Measurements from ENCODE around the gene VPS52.
"Not testable (repeated sequence)": the region's sequence is repeated elsewhere in the genome, so short reads cannot be mapped to it uniquely, and the experiment has no call there.

Gene VPS52

GRCh38 chr6:33250731-33251130 is 20.9 kb downstream of the VPS52 start:
- no peak for DNase-seq (ENCODE audit: low read depth, low spot score)

GRCh38 chr6:33249732-33250630 is 21.7 kb downstream of the VPS52 start:
- DNase-seq (ENCODE audit: low read depth, low spot score), result no peak

DNA sequence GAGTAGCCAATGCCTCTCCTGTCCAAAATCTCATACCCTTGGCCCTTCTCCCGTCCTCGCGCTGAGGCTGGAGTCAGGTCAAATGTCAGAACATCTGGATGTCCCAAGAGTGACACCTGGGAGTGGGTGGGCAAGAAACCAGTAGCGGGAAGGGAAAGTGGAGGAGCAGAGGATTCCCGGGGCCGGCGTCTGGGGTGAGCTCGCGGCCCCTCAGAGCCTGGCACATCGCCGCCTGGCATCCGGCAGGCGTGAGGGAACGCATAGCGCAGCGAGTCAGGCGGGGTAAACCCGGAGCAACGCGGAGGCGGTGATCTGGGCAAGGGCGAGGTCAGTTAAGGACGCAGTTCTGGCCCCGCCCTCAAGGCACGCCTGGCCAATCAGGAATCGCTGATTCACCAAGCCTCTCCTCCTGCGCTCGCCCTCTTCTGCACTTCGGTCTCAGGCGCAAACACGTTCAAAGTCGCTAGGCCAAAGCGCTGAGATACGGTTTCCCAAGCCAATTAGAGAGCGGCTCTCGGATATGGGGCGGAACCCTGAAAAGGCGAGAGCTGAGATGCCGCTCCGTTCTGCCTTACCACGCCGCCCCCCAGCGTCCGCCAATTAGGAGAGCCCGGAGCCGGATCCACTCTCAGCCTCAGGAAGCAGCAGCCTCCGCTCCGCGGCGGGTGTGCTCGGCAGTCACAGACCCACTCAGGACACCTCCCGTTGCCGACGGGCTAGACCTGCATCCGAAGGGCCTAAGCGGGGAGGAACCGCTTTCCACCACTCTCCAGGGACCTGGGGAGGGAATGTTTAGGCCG is 22.5 kb downstream of the VPS52 start:
- peak; percentile 97 for DNase-seq (ENCODE audit: low read depth, low spot score)

DNA sequence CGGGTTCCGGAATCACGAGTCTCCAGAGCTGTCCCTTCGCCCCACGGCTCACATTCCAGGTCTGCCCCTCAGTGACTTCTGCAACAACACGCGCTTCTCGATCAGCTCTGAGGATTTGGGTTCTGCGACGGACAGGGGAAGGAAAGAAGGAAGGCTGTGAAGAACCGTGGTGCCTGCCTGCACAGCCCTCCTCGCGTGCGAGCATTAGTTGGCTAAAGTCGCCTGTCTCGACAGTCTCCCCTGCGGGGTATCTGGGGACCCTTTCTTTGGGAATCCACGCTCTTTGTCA is 23.1 kb downstream of the VPS52 start:
- no peak for DNase-seq (ENCODE audit: low read depth, low spot score)

DNA sequence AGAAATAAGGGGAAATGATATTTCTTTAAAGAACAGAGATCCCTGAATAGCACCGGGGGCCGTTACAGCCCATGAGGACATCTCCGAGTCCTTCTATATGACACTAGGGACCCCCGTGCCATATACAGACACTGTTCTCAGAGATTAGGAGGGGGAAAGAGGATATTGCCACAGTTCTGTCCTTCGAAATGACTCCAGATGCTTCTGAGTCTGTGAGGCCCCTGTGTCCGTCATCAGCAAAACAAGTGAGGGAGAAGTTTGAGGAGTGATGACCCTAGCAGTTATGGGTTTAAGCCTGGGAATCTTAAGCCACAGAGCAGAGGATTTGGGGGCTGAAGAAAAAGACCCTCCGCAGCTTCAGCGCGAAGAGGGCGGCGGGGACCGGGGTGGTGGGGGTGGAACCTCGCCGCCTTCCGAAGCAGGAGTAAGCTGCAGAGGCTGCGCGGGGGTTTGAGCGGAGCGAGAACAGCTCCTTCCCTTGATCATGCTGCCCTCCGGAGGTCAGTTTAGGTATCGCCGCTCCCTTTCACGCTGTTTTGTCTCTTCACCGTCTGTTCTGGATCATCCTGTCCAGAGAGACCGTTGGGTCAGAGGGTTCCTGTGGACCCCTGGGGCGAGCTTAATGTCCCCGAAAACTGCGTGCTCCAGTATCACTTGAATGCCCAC is 23.6 kb downstream of the VPS52 start:
- DNase-seq (ENCODE audit: low read depth, low spot score), result peak; percentile 60

DNA sequence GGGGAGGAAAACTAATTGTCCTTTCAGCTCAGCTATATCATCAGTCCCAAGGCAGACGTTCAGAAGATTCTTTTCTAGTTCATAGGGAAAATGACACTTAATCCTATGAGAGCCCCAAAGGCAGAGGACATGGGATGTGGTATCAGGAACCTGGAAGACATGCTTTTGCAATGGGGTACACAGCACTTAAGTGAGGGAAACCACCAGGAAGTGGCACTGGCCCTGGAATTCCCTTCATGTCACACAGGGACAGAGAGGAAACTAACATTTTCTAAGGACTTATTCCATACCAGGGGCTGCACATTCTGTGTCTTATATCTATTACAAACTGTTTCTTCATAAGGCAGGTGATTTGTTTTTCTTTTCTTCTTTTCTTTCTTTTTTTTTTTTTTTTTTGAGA is 28.2 kb downstream of the VPS52 start:
- DNase-seq (ENCODE audit: low read depth, low spot score), result no peak

GRCh38 chr6:33241968-33242367 is 29.7 kb downstream of the VPS52 start:
- no peak for DNase-seq (ENCODE audit: low read depth, low spot score)

- no peak for DNase-seq (ENCODE audit: low read depth, low spot score)
Observed at GRCh38 chr6:33237741-33238140, 33.9 kb downstream of the VPS52 start.

DNA sequence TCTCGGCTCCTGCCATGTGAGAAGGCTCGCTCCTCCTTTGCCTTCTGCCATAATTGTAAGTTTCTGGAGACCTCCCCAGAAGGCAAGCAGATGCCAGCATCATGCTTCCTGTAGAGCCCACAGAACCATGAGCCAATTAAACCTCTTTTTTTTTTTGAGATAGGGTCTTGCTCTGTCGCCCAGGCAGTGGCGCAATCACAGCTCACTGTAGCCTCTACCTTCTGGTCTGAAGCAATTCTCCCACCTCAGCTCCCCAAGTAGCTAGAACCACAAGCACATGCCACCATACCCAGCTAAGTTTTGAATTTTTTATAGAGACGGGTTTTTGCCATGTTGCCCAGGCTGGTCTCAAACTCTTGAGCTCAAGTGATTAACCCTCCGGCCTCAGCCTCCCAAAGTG is 34.8 kb downstream of the VPS52 start:
- DNase-seq (ENCODE audit: low read depth, low spot score), result no peak

- no peak for DNase-seq (ENCODE audit: low read depth, low spot score)
Observed at GRCh38 chr6:33236328-33236727, 35.3 kb downstream of the VPS52 start.

- no peak for DNase-seq (ENCODE audit: low read depth, low spot score)
Observed at GRCh38 chr6:33235221-33235634, 36.4 kb downstream of the VPS52 start.

DNA sequence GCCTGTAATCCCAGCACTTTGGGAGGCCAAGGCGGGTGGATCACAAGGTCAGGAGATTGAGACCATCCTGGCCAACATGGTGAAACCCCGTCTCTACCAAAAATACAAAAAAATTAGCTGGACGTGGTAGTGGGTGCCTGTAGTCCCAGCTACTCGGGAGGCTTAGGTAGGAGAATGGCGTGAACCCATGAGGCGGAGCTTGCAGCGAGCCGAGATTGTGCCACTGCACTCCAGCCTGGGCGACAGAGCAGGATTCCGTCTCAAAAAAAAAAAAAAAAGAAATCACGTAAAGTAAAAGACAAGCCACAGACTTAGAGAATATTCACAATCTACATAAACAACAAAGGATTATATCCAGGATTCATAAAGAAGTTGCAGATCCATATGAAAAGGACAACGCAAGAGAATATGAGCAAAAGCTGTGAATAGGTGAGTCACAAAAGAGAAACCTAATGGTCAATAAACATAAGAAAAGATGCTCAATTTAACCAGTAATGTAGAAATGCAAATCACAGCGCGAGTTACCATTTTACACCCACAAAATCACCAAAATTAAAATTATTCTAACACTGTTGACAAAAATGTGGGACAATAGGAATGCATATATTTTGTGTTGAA is 45.1 kb downstream of the VPS52 start:
- DNase-seq (ENCODE audit: low read depth, low spot score), result not testable (repeated sequence)

DNA sequence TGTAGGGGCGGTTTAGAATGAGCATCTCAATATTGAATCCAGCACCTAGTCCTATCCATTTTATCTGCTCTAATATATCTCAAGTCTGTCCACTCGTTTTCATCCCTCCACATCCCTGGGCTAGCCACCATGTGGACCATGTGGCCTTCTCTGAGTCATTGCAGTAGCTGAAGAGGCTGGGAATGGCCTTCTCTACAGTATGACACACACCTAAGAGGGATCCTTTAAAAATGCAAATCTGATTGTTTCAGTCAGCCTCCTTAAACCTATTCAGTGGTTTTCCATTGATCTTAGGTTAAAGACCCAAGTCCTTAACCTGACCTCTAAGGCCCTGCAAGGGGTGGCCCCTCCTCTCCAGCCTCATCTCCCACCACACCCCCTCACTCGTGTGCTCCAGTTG is 54.0 kb downstream of the VPS52 start:
- no peak for DNase-seq (ENCODE audit: low read depth, low spot score)

GRCh38 chr6:33217246-33217645 is 54.4 kb downstream of the VPS52 start:
- DNase-seq (ENCODE audit: low read depth, low spot score), result no peak

GRCh38 chr6:33216117-33216649 is 55.5 kb downstream of the VPS52 start:
- no peak for DNase-seq (ENCODE audit: low read depth, low spot score)

GRCh38 chr6:33215271-33216116 is 56.2 kb downstream of the VPS52 start:
- no peak for DNase-seq (ENCODE audit: low read depth, low spot score)

GRCh38 chr6:33213989-33214335 is 57.7 kb downstream of the VPS52 start:
- no peak for DNase-seq (ENCODE audit: low read depth, low spot score)

- no peak for DNase-seq (ENCODE audit: low read depth, low spot score)
Observed at GRCh38 chr6:33213166-33213988, 58.3 kb downstream of the VPS52 start.

- no peak for DNase-seq (ENCODE audit: low read depth, low spot score)
Observed at GRCh38 chr6:33212857-33213165, 58.9 kb downstream of the VPS52 start.

All from iPS DF 19.7 (cell line).